GM21423 (cell line): ENCODE measurements around the gene USP36.

Source experiments
- ATAC-seq: cut with Tn5 transposase; IDR thresholded peaks from one replicate; pipeline ENCODE4 v1.9.1; 2021; ENCODE audit warnings: mild to moderate bottlenecking, moderate library complexity; ENCODE audit not compliant: unreplicated experiment

The USP36 gene

DNA sequence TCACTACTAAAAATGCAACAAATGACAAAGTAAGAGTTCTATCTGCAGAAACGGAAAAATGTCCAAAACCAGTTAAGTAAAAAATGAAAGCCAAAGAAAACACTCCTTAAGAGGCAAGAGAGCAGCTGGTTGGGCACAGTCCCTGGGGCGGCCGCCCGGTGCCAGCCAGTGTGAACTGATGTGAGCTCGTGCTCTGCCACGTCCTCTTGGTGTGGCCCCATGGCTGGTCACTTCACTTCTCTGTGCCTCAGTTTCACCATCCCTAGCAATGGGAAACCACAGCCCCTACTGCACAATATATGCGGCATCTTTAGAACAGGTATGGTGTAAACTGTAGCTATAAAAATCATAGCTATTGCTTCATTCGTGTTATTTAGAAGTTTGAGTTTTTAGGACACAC is 21.2 kb downstream of the USP36 start:
- no peak for ATAC-seq

DNA sequence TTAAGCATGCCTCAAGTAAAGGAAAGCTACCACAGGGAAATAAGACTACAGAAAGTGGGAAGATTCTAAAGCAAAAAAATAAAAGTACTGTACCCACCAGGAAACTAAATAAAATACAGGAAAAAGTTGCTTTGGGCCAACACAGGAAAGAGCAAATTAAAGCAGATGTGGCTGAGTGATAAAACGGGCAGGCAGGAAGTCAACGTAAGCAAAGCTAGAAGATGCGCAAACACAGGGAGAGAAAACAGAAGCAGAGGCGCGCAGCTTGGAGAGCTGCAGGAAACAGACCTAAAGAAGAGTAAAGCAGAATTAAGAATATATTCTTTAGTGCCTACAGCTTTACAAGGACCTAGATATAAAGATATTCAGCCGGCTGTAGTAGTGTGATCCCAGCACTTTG is 21.7 kb downstream of the USP36 start:
- no peak for ATAC-seq

GRCh38 chr17:78818152-78818846 is 22.3 kb downstream of the USP36 start:
- no peak for ATAC-seq

GRCh38 chr17:78817123-78817522 is 23.5 kb downstream of the USP36 start:
- ATAC-seq = no peak

DNA sequence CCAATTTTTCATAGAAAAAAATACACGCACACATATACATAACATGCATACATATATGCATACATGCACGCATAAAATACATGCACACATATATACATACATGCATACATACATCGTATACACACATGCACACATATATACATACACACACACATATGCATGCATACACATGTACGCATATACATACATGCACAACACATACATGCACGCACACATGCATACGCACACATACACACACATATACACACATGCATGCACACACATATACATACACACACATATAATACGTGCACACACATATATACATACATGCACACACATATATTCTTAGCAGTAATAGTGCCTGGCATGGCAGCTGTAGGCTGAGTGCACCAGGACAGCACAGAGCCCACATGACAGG is 24.9 kb downstream of the USP36 start:
- no peak for ATAC-seq

DNA sequence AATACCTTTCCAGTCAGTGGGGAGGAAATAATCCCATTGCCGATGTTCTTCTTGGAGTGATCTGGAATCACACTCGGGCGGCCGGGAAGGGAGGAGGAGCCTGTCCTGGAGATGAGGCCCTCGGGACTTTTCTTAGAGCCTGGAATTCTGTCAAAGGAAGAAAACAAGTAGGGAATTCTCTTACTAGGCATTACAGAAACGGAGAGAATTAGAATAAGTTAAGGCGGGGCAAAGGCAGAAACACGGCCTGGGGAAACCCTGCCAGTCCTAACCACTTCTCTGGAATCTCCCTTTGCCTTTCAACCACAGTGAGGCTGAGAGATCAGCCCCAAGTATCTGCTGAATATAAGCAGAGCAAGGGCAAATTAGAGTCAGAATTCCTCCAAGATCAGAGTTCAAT is 27.8 kb downstream of the USP36 start:
- no peak for ATAC-seq

- ATAC-seq = no peak
Measured at GRCh38 chr17:78808163-78808562, 32.5 kb downstream of the USP36 start.

DNA sequence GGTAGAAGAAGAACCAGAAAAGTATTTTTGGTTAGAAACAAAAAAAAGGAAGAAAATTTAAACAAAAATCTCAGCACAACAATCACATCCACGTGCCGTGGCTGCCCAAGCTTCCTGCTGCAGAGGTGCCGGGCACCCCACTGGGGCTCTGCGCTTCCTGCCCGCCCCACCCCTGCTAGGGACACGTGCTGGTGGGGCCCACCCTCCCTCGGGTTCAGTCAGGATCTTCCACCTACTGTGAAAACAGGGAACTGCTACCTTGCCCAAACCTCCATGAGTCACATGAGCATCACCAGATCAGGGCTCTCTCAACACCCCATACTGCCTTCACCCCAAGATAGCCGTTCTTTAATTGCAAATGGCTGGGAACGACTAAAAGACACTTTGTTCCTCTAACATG is 34.2 kb downstream of the USP36 start:
- ATAC-seq = no peak

GRCh38 chr17:78805301-78805700 is 35.3 kb downstream of the USP36 start:
- no peak for ATAC-seq

- no peak for ATAC-seq
Measured at GRCh38 chr17:78804777-78805176, 35.8 kb downstream of the USP36 start.

- no peak for ATAC-seq
Measured at GRCh38 chr17:78803186-78803845, 37.3 kb downstream of the USP36 start.

DNA sequence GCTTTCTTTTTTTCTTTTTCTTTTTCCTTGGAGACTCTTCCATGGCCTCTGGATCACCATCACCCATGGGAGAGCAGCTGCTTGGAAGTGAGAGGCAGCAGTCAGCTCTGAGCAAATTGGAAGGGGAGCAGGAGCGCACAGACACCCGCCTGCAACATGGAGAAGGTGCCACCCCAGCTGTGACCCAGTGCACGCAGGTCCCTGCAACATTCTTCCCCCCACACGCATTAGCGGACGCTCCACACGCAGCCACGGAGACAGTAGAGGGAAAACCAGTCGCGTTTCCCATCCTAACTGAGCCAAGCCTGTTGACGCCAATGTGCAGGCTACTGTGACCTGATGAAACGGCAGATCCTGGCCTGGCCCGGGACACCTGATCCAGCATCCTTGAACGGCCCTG is 38.2 kb downstream of the USP36 start:
- no peak for ATAC-seq

DNA sequence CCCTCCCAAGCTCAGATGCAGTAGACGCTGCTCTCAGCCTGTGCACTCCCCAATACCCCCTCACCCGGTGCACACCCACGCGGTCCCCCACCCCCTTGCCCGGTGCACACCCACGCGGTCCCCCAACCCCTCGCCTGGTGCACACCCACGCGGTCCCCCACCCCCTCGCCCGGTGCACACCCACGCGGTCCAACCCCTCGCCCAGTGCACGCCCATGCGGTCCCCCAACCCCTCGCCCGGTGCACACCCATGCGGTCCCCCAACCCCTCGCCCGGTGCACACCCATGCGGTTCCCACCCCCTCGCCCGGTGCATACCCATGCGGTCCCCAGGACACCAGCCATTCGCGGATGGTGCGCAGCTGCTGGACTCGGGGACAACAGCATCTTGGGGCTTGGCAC is 38.6 kb downstream of the USP36 start:
- ATAC-seq = no peak

DNA sequence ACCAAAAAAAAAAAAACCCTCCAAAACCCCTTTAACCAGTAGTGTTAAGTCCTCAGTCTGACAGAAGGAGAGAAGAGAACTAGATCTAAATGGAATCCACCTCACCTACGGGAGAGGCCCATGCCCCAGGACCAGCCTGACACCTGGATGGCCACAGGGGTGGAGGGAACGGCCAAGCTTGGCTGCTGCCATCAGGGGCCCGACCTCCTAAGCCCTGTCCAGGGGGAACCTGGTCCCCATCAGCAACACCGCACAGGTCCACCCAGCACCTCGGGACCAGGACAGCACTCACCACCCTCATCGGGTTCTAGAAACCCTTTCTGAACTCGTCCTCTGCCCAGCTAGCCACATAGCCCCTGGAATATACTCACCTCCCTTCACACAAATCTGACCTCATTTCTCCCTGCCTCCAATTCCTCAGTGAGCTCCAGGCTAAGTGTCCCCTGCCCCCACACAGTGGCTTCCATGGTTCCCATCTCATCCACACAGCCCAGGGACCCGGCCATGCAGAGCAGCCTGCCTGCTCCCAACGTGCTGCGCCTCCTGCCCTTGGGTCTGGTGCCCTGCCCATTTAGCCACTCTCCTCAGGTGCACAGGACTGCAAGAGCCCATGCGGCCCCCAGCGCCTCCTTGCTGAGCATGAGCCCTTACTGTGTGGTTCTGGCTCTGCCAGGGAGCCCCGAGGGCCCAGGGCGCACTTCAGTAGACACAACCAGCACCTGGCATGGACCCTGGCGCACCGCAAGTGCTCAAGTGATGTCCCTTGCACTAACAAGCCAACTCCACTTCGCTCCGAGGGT is 40.3 kb downstream of the USP36 start:
- no peak for ATAC-seq

DNA sequence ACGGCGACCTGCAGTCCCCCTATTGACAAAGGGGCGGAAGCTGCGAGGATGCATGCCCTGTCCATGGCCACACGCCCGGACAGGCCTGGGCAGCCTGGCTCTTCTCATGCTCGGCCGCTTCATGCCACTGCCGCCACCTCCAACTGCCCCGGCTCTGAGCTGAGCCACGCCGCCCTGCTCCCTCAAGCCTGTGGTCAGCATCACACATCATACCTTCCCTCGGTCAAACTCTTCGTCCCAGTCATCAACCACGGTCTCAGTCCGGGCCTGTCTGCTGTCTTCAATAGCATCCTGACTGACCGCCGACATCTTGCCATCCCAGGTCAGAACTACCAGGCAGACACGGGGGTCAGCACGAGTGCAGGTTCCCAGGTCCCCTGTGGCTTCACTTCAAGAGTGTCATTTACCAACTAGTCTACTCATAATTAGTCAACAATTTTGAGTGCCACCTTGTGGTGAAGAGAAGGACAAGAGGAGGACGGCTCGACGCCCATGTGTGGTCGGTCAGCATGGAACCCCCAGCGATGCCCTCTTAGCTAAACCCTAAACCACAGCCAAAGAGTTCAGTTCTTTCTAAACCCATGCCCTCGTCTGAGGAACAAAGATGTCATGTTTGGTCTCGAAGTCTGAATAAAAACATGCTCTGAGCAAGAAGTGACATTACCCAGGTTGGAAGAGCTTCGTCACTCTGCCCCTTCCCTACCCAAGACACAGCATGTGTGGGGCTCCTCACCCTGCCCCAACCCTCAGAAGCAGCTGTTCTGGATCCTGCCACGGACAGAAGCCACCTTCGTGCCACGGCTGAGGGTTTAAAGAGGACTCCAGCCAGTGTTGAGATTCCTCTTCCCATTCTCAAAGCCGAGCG is 41.7 kb downstream of the USP36 start:
- no peak for ATAC-seq

DNA sequence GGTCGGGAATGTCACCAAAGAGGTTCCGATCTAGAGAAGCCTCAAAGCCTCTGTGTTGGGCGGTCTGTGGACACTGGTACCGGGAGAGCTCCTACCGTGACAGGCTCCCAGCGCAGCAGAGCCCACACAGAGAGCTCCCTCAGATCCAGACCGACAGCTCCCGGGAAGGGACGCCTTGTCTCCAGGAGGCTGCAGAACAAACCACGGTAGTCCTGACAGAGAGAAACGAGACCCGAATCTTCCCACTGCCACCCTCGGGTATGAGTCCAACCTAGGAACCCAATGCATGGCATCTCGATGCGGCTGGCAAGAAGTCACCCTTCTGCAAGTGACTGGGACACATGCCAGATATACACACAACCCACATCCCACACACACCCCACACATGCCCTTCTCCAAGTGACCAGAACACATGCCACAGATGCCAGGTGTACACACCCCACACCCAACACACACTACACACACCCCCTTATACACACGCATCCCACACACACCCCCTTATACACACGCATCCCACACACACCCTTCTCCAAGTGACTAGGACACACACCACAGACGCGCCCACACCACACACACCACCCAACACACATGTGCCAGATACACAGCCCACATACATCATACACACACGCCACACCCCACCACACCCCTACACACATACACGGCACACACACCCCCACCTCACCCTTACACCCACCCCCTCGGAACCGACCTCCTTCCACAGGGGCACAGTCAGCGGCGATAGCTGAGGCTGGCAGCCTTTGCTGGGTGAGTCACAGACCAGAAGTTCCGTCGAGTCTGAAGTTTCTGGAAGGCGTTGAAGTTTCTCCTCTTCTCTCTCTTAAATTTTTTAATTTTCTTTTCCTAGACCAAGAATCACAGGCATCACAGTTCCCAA is 42.7 kb downstream of the USP36 start:
- ATAC-seq = no peak

- ATAC-seq = no peak
Measured at GRCh38 chr17:78797213-78797612, 43.4 kb downstream of the USP36 start.

- ATAC-seq = no peak
Measured at GRCh38 chr17:78796517-78796900, 44.1 kb downstream of the USP36 start.

DNA sequence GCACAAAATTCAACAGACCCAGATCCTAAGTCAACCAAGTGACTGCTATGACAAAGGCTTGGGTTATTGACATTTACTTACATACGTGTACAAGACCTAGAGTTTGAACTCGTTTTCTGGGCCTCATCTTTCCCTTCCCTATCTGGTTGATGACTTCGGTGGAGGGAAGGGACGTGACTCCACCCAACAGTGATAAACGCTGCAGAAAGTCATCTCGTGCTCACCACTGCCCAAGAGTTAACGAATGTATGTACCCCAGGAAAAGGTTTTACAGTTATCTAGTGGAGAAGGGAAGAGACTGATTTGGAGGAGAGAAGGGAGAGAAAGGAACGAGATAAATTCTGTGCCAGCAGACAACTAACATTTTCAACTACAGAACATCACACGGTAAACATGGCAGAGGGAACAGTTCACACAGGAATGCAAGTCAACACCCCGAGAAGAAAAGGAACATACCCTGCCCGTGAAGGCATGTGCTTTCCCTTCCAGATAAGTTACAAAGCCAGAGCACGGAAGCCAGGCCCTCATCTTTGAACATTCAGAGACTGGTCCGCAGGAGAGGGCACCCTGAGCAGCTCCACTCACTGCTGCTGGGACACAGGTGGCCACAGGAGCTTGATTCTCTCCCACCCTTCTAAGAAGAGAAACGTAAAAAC is 44.6 kb downstream of the USP36 start:
- ATAC-seq = no peak
